ENCODE measurements around the gene HHAT. TPM values are rescaled to one million over a fixed set of nuclear protein-coding genes. Genes with fewer than 3 reads are reported as not detected.

HHAT gene
- total RNA-seq, 4 donors from 2014 or later = 0.83 to 1.6 (median 1.2) TPM

DNA sequence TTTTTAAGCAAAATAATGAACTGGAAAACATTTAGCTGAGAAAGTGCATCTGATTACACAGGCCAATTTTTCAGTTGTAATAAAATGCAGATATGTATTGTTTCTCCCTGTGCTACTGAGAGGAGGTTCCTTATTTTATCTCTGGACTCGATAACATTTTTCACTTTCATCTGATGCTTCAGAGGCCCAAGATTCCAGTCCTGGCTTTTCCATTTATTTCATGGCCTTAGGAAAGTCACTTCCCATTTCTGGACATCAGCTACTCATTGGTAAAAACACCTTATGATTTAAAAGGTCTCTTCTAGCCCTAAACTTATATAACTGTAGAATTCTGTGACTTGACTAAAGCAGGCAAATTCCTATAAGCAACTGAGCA is 203.5 kb downstream of the HHAT start:
- TF ChIP-seq POLR2A (IDR thresholded peaks at IDR 0.05; ENCODE audit: low read depth) = no peak
- no peak for TF ChIP-seq POLR2AphosphoS5 (IDR thresholded peaks at IDR 0.05)
- no peak for TF ChIP-seq EP300 (IDR thresholded peaks at IDR 0.05)
- TF ChIP-seq, protein P1, sequence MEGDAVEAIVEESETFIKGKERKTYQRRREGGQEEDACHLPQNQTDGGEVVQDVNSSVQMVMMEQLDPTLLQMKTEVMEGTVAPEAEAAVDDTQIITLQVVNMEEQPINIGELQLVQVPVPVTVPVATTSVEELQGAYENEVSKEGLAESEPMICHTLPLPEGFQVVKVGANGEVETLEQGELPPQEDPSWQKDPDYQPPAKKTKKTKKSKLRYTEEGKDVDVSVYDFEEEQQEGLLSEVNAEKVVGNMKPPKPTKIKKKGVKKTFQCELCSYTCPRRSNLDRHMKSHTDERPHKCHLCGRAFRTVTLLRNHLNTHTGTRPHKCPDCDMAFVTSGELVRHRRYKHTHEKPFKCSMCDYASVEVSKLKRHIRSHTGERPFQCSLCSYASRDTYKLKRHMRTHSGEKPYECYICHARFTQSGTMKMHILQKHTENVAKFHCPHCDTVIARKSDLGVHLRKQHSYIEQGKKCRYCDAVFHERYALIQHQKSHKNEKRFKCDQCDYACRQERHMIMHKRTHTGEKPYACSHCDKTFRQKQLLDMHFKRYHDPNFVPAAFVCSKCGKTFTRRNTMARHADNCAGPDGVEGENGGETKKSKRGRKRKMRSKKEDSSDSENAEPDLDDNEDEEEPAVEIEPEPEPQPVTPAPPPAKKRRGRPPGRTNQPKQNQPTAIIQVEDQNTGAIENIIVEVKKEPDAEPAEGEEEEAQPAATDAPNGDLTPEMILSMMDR (IDR thresholded peaks at IDR 0.05) = no peak
- 74% methylated on average over 1 of the region's 1 CpG for WGBS

DNA sequence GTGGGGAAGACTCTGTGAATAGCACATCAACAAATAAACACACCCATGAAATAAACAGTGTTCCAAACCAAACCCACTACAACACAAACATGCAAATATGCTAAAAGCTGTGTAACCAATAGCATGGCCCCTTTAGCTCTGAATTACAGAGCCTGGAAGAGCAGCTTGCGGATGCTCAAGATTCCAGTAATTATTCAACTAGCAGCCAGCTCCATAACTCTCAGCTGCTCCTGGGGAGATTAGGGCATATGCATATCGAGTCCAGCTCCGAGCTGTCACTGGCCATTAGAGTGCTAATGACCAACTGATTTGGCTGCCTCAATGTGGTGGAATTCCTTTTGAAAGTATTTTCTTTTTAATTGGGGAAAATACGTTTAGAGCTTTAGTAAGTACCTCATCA is 207.1 kb downstream of the HHAT start:
- intact Hi-C loops (cut with DNase I) = no loop called here
- TF ChIP-seq EP300 (IDR thresholded peaks at IDR 0.05) = no peak
- TF ChIP-seq POLR2AphosphoS5 (IDR thresholded peaks at IDR 0.05) = no peak
- TF ChIP-seq, protein P1 (IDR thresholded peaks at IDR 0.05) = no peak
- no peak for TF ChIP-seq POLR2A (IDR thresholded peaks at IDR 0.05; ENCODE audit: low read depth)
- H3K4me1 ChIP-seq = no peaks in the 10 kb centered on the region
- no peak for DNase-seq (ENCODE audit: extremely low spot score)
- no peaks in the 10 kb centered on the region for H3K9me3 ChIP-seq
- H3K27me3 ChIP-seq = no peaks in the 10 kb centered on the region
- WGBS = 75% methylated on average over 4 of the region's 4 CpGs
- no peak overlapping the region for H3K27ac ChIP-seq (replicated peaks in 1 of 4)
- no peak overlapping the region for H3K4me3 ChIP-seq
- no peaks in the 10 kb centered on the region for H3K36me3 ChIP-seq

More for the DNA sequence above, 203.5 kb downstream of the HHAT start:
- H3K27me3 ChIP-seq = no peaks in the 10 kb centered on the region
- H3K36me3 ChIP-seq = no peaks in the 10 kb centered on the region
- no peaks in the 10 kb centered on the region for H3K9me3 ChIP-seq
- intact Hi-C loops (cut with DNase I) = no loop called here
- no peak overlapping the region for H3K27ac ChIP-seq (replicated peaks in 1 of 4)
- H3K4me3 ChIP-seq = no peak overlapping the region
- no peaks in the 10 kb centered on the region for H3K4me1 ChIP-seq
- DNase-seq (ENCODE audit: extremely low spot score) = no peak

DNA sequence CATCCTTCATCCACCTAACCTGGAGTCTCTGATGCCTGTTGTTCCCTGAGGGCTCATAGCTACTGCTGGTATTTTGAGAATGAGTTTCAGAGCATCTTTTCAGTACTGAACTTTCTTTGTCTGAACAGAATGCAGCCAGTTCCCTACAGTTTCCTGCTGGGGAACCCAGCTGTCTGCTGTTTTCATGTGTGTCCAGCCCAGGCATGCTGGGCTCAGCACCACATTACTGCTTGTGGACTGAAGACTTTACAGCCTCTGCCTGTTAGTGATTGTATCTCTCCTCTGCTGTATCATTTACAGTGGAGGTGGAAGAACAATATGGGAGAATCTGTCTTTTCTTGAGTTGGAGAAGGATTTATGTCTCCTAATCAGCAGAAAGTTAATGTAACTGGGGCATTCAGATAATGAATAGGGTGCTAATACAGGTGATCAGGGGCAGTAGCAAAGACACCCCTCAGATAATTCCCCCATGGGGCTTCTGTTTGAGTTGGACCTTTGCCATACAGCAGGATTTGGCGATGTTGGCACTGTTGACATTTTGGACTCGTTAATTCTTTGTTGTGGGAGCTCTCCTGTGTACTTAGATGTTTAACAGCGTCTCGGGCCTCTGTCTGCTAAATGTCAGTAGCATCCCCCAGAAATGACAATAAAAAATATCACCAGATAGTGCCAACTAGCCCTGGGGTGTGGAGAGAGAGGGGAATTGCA is 207.7 kb downstream of the HHAT start:
- TF ChIP-seq POLR2A (IDR thresholded peaks at IDR 0.05; ENCODE audit: low read depth) (no peak), EP300 (IDR thresholded peaks at IDR 0.05) (no peak), POLR2AphosphoS5 (IDR thresholded peaks at IDR 0.05) (no peak)
- TF ChIP-seq, protein P1 (IDR thresholded peaks at IDR 0.05) = no peak
- Histone ChIP-seq H3K27ac (replicated peaks in 1 of 4) (no peak overlapping the region), H3K27me3 (no peaks in the 10 kb centered on the region), H3K4me3 (no peak overlapping the region), H3K9me3 (no peaks in the 10 kb centered on the region), H3K4me1 (no peaks in the 10 kb centered on the region), H3K36me3 (no peaks in the 10 kb centered on the region)
- intact Hi-C loops (cut with DNase I) = no loop called here
- DNase-seq (ENCODE audit: extremely low spot score) = no peak
- WGBS = 57% methylated on average over 4 of the region's 4 CpGs

DNA sequence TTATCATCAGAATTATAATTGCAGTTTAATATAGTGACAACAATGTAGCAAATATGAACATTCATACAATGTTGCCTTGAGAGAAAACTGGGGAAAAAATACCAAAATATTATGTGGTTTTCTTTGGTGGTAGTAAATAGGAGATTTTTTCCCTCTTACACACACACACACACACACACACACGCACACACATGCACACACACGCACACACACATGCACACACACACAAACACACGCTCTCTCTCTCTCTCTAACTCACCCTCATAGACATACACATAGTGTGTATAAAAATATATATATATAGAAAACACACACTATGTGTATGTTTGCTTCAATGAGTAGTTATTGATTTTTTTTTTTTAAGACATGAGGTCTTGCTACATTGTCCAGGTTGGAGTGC is 211.6 kb downstream of the HHAT start:
- DNase-seq (ENCODE audit: extremely low spot score) = no peak
- Histone ChIP-seq H3K4me3 (no peak overlapping the region), H3K27me3 (no peaks in the 10 kb centered on the region), H3K4me1 (no peaks in the 10 kb centered on the region), H3K27ac (replicated peaks in 1 of 4) (no peak overlapping the region), H3K9me3 (no peaks in the 10 kb centered on the region), H3K36me3 (no peaks in the 10 kb centered on the region)
- no peak for TF ChIP-seq POLR2A (IDR thresholded peaks at IDR 0.05; ENCODE audit: low read depth)
- no peak for TF ChIP-seq POLR2AphosphoS5 (IDR thresholded peaks at IDR 0.05)
- TF ChIP-seq, protein P1 (IDR thresholded peaks at IDR 0.05) = no peak
- no peak for TF ChIP-seq EP300 (IDR thresholded peaks at IDR 0.05)
- WGBS = 83% methylated on average over 3 of the region's 3 CpGs
- intact Hi-C loops (cut with DNase I) = no loop called here

All from esophagus muscularis mucosa (tissue), 4 donors.